GM23248 (cell line): Measurements from ENCODE around the gene BARX2.

Experiments
- EZH2 ChIP-seq: fragments of 200-600 bp; sonication (generic); IDR thresholded peaks from 2 replicates; pipeline ENCODE4 v1.6.1; 2018; ENCODE audit warnings: antibody characterized with exemption, mild to moderate bottlenecking; ENCODE audit not compliant: insufficient read depth, poor library complexity, severe bottlenecking
- EZH2phosphoT487 ChIP-seq: fragments of 200-600 bp; sonication (generic); IDR thresholded peaks from 2 replicates; pipeline ENCODE4 v1.6.1; 2018; ENCODE audit warnings: antibody characterized with exemption, moderate library complexity, mild to moderate bottlenecking, low read depth; ENCODE audit not compliant: insufficient read depth

GRCh38 chr11:129352676-129353075 lies 23.0 kb upstream of the BARX2 start:
- TF ChIP-seq EZH2 (no peak), EZH2phosphoT487 (no peak)
